Measurements from ENCODE around the gene BARHL1. TPM values are rescaled to one million over a fixed set of nuclear protein-coding genes. Genes with fewer than 3 reads are reported as not detected.

BARHL1 gene
- total and polyA plus RNA-seq, 2 of the 13 experiments (the other 11 are each of a cell fraction or from before 2014, with no cell fraction given) = not detected

GRCh38 chr9:132547436-132547835, 35.0 kb upstream of the BARHL1 start (continued):
- TF ChIP-seq MED13 (CRISPR knock-in tag; IDR thresholded peaks at IDR 0.05) (no peak), TGIF2 (CRISPR knock-in tag; IDR thresholded peaks at IDR 0.05) (no peak), CEBPG (CRISPR knock-in tag; IDR thresholded peaks at IDR 0.05) (no peak)

- ChIA-PET POLR2A (no interaction called here), CTCF (ENCODE audit: low intra/inter-chr PET ratio, low total read pairs) (no interaction called here)
- WGBS (ENCODE audit: low lambda C conversion rate) = 26% methylated on average over 19 of the region's 21 CpGs
- TF ChIP-seq HNF1A (IDR thresholded peaks at IDR 0.05; ENCODE audit: low read depth) (no peak), HNF1A (CRISPR knock-in tag; IDR thresholded peaks at IDR 0.05; ENCODE audit: borderline replicate concordance) (no peak), ZNF335 (CRISPR knock-in tag; IDR thresholded peaks at IDR 0.05) (no peak), ZBTB38 (CRISPR knock-in tag; IDR thresholded peaks at IDR 0.05) (no peak), ZSCAN30 (CRISPR knock-in tag; IDR thresholded peaks at IDR 0.05) (no peak), CC2D1A (CRISPR knock-in tag; IDR thresholded peaks at IDR 0.05) (no peak), SKI (IDR thresholded peaks at IDR 0.05; ENCODE audit: partially characterized antibody) (no peak), ATAD3A (CRISPR knock-in tag; IDR thresholded peaks at IDR 0.05) (no peak), CEBPZ (IDR thresholded peaks at IDR 0.05; ENCODE audit: low read length) (no peak), IRF1 (CRISPR knock-in tag; IDR thresholded peaks at IDR 0.05; ENCODE audit: low read depth) (no peak), MNT (IDR thresholded peaks at IDR 0.05) (no peak)
Measured at GRCh38 chr9:132547976-132548730, 34.3 kb upstream of the BARHL1 start.

More at GRCh38 chr9:132547976-132548730, 34.3 kb upstream of the BARHL1 start:
- Histone ChIP-seq H3K27ac (ENCODE audit: extremely low read length, insufficient read depth, low read length) (no peak overlapping the region), H3K36me3 (replicated peaks in 1 of 2; ENCODE audit: control insufficient read depth in 1 of 2, insufficient read depth in 2 of 2, low read length in 2 of 2) (no peaks in the 10 kb centered on the region), H3K27me3 (ENCODE audit: control insufficient read depth in 1 of 2, insufficient read depth in 2 of 2, low read length in 2 of 2) (peaks cover 4 to 55% of the 10 kb centered on the region in 2 experiments), H4K20me1 (ENCODE audit: insufficient read depth, low read length) (no peaks in the 10 kb centered on the region), H3K79me2 (ENCODE audit: insufficient read depth, low read length) (no peaks in the 10 kb centered on the region), H3K9me3 (ENCODE audit: low read length) (no peaks in the 10 kb centered on the region), H3K4me1 (ENCODE audit: insufficient read depth, low read length) (peaks cover 8% of the 10 kb centered on the region; the same call in 1 of the 2 replicates), H3K4me3 (replicated peaks in 1 of 3; ENCODE audit: insufficient read depth in 1 of 3, low read depth in 2 of 3, low read length in 3 of 3) (no peak overlapping the region), H3K4me2 (ENCODE audit: low read depth, low read length) (no peak overlapping the region), H2AFZ (ENCODE audit: low read length) (no peak overlapping the region), H3K9ac (ENCODE audit: insufficient read depth, low read depth, low read length) (no peak overlapping the region)
- BruUV-seq (replicated peaks) = no TSS peak
- in situ Hi-C loops (cut with HindIII; ENCODE audit: extremely low pct_ligation_motif_present, low pct_unique_long_range_greater_than_20kb) = no loop called here
- FAIRE-seq = no peak
- intact Hi-C loops (cut with micrococcal nuclease; ENCODE audit: unreplicated experiment) = no loop called here
- ATAC-seq = no peak
- no peak for DNase-seq (ENCODE audit: low spot score)

Measured in HepG2 (cell line).